NOMO-1 treated with dmso at 0.1 percent for 144 hours (cell line): ENCODE data around the gene ZFP36L1.

Source experiments
- DNase-seq: peaks from one replicate; lab custom pipeline; 2025; ENCODE audit not compliant: unreplicated experiment; lab: John Stamatoyannopoulos, UW

Gene ZFP36L1

GRCh38 chr14:68792979-68793733 lies at the start of gene ZFP36L1:
ZFP36L1 (minus strand) TSS chr14:68793067; CDS start chr14:68792938, 129 bp downstream.
- DNase-seq: peak; percentile 57

GRCh38 chr14:68842298-68842697 lies 49.4 kb upstream of the ZFP36L1 start:
- DNase-seq: no peak

GRCh38 chr14:68841016-68841809 lies 48.3 kb upstream of the ZFP36L1 start:
- no peak for DNase-seq

GRCh38 chr14:68840454-68840853 lies 47.6 kb upstream of the ZFP36L1 start:
- DNase-seq: no peak

- DNase-seq: no peak
Observed at GRCh38 chr14:68836082-68836481, 43.2 kb upstream of the ZFP36L1 start.

GRCh38 chr14:68834816-68835215 lies 41.9 kb upstream of the ZFP36L1 start:
- DNase-seq: no peak

GRCh38 chr14:68828698-68829097 lies 35.8 kb upstream of the ZFP36L1 start:
- no peak for DNase-seq

- no peak for DNase-seq
Observed at GRCh38 chr14:68825729-68826128, 32.9 kb upstream of the ZFP36L1 start.

- DNase-seq: peak; percentile 10
Observed at GRCh38 chr14:68824517-68825347, 31.9 kb upstream of the ZFP36L1 start.

- DNase-seq: no peak
Observed at GRCh38 chr14:68824207-68824516, 31.3 kb upstream of the ZFP36L1 start.

GRCh38 chr14:68823434-68824206 lies 30.8 kb upstream of the ZFP36L1 start:
- no peak for DNase-seq

GRCh38 chr14:68822926-68823325 lies 30.1 kb upstream of the ZFP36L1 start:
- DNase-seq: no peak

GRCh38 chr14:68822132-68822651 lies 29.3 kb upstream of the ZFP36L1 start:
- no peak for DNase-seq

- DNase-seq: no peak
Observed at GRCh38 chr14:68820999-68821683, 28.3 kb upstream of the ZFP36L1 start.

GRCh38 chr14:68820536-68820935 lies 27.7 kb upstream of the ZFP36L1 start:
- DNase-seq: no peak

GRCh38 chr14:68820119-68820518 lies 27.3 kb upstream of the ZFP36L1 start:
- DNase-seq: no peak

- no peak for DNase-seq
Observed at GRCh38 chr14:68819260-68819691, 26.4 kb upstream of the ZFP36L1 start.

- DNase-seq: no peak
Observed at GRCh38 chr14:68817506-68818212, 24.8 kb upstream of the ZFP36L1 start.

- no peak for DNase-seq
Observed at GRCh38 chr14:68816943-68817430, 24.1 kb upstream of the ZFP36L1 start.
